ENCODE measurements around the gene DRD4. TPM values are rescaled to one million over a fixed set of nuclear protein-coding genes. Genes with fewer than 3 reads are reported as not detected.

The DRD4 gene
- total and polyA plus RNA-seq, 7 donors, result 0.28 to 2.2 (median 0.41) TPM; not detected in 4

- H3K9me3 ChIP-seq, result no peaks in the 10 kb centered on the region
- H3K27me3 ChIP-seq, result peaks cover 8 to 42% (median 11%) of the 10 kb centered on the region in 3 donors
- no peak overlapping the region for H3K4me3 ChIP-seq
- 26 to 67% methylated on average over 69 of the region's 69 CpGs for WGBS, 2 donors
- no peak overlapping the region for H3K27ac ChIP-seq
- H3K36me3 ChIP-seq, result peaks cover 0 to 33% (median 2%) of the 10 kb centered on the region in 4 donors
- no peak for DNase-seq
- TF ChIP-seq CTCF (IDR thresholded peaks at IDR 0.05), result no peak
- TF ChIP-seq POLR2A (IDR thresholded peaks at IDR 0.05), result no peak
- no peak for TF ChIP-seq POLR2AphosphoS5 (IDR thresholded peaks at IDR 0.05)
- TF ChIP-seq EP300 (IDR thresholded peaks at IDR 0.05), result no peak
- intact Hi-C loops (cut with DNase I), result no loop called here
- H3K4me1 ChIP-seq, result peaks cover 0 to 34% (median 32%) of the 10 kb centered on the region in 4 donors
These were observed 3.1 kb downstream of the DRD4 start for GRCh38 chr11:640021-640706.

- H3K4me3 ChIP-seq, result no peak overlapping the region
- no peaks in the 10 kb centered on the region for H3K9me3 ChIP-seq
- peaks cover 0 to 33% (median 2%) of the 10 kb centered on the region in 4 donors for H3K36me3 ChIP-seq
- intact Hi-C loops (cut with DNase I), result no loop called here
- TF ChIP-seq CTCF (IDR thresholded peaks at IDR 0.05) (no peak), POLR2AphosphoS5 (IDR thresholded peaks at IDR 0.05) (no peak), EP300 (IDR thresholded peaks at IDR 0.05) (no peak), POLR2A (IDR thresholded peaks at IDR 0.05) (no peak)
- H3K4me1 ChIP-seq, result peaks cover 0 to 27% (median 25%) of the 10 kb centered on the region in 4 donors
- WGBS, 2 donors, result 93 to 94% methylated on average over 19 of the region's 19 CpGs
- no peak for DNase-seq
- peaks cover 8 to 38% (median 11%) of the 10 kb centered on the region in 3 donors for H3K27me3 ChIP-seq
- H3K27ac ChIP-seq, result no peak overlapping the region
These were observed 4.8 kb downstream of the DRD4 start for GRCh38 chr11:641806-642370.

- Histone ChIP-seq H3K36me3 (peaks cover 0 to 33% (median 2%) of the 10 kb centered on the region in 4 donors), H3K27me3 (peaks cover 5 to 23% (median 7%) of the 10 kb centered on the region in 3 donors), H3K4me1 (peaks cover 0 to 16% (median 14%) of the 10 kb centered on the region in 4 donors), H3K27ac (no peak overlapping the region), H3K9me3 (no peaks in the 10 kb centered on the region), H3K4me3 (no peak overlapping the region)
- TF ChIP-seq CTCF (IDR thresholded peaks at IDR 0.05), result no peak
- no peak for DNase-seq
- 90 to 97% methylated on average over 9 of the region's 9 CpGs for WGBS, 2 donors
- intact Hi-C loops (cut with DNase I), result no loop called here
These were observed 6.3 kb downstream of the DRD4 start for GRCh38 chr11:643366-643765.

- H3K4me1 ChIP-seq, result peaks cover 0 to 12% (median 11%) of the 10 kb centered on the region in 4 donors
- intact Hi-C loops (cut with DNase I), result no loop called here
- WGBS, 2 donors, result 89 to 91% methylated on average over 50 of the region's 50 CpGs
- no peak overlapping the region for H3K4me3 ChIP-seq
- no peaks in the 10 kb centered on the region for H3K9me3 ChIP-seq
- DNase-seq, result no peak
- peaks cover 3 to 16% (median 3%) of the 10 kb centered on the region in 3 donors for H3K27me3 ChIP-seq
- no peak for TF ChIP-seq POLR2A (IDR thresholded peaks at IDR 0.05)
- no peak for TF ChIP-seq CTCF (IDR thresholded peaks at IDR 0.05)
- TF ChIP-seq EP300 (IDR thresholded peaks at IDR 0.05), result no peak
- no peak for TF ChIP-seq POLR2AphosphoS5 (IDR thresholded peaks at IDR 0.05)
- H3K27ac ChIP-seq, result no peak overlapping the region
- peaks cover 0 to 33% (median 2%) of the 10 kb centered on the region in 4 donors for H3K36me3 ChIP-seq
These were observed 7.0 kb downstream of the DRD4 start for GRCh38 chr11:643849-644738.

Measured in sigmoid colon (tissue), 7 donors.